GM12801 (cell line): ENCODE data around the gene BCL6B.

Source experiments
- TF ChIP-seq, protein P1 (sequence below): IDR thresholded peaks from one replicate; pipeline ENCODE4 v1.5.1; 2011; ENCODE audit warnings: control low read depth; ENCODE audit not compliant: insufficient read length; ENCODE audit errors: extremely low read depth

BCL6B gene

GRCh38 chr17:7045492-7046126 lies 22.8 kb downstream of the BCL6B start:
- TF ChIP-seq, protein P1, sequence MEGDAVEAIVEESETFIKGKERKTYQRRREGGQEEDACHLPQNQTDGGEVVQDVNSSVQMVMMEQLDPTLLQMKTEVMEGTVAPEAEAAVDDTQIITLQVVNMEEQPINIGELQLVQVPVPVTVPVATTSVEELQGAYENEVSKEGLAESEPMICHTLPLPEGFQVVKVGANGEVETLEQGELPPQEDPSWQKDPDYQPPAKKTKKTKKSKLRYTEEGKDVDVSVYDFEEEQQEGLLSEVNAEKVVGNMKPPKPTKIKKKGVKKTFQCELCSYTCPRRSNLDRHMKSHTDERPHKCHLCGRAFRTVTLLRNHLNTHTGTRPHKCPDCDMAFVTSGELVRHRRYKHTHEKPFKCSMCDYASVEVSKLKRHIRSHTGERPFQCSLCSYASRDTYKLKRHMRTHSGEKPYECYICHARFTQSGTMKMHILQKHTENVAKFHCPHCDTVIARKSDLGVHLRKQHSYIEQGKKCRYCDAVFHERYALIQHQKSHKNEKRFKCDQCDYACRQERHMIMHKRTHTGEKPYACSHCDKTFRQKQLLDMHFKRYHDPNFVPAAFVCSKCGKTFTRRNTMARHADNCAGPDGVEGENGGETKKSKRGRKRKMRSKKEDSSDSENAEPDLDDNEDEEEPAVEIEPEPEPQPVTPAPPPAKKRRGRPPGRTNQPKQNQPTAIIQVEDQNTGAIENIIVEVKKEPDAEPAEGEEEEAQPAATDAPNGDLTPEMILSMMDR, result no peak

- TF ChIP-seq, protein P1, result no peak
Measured at GRCh38 chr17:7046127-7046724, 23.4 kb downstream of the BCL6B start.

- TF ChIP-seq, protein P1, result no peak
Measured at GRCh38 chr17:7047566-7047965, 24.7 kb downstream of the BCL6B start.

GRCh38 chr17:7048968-7049367 lies 26.1 kb downstream of the BCL6B start:
- TF ChIP-seq, protein P1, result no peak

DNA sequence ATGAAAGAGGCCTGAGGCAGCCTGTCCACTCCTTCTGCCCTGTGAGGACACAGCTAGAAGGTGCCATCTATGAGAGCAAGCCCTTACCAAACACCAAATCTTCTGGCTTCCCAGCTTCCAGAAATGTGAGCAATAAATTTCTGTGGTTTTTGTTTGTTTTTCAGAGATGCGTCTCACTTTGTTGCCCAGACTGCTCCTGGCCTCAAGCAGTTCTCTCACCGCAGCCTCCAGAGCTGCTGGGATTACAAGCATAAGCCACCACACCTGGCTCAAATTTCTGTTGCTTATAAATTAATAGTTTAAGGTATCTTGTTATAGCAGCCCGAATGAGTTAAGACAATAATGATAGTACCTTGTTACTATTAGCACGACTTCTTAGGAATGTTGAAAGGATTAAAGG lies 33.5 kb downstream of the BCL6B start:
- TF ChIP-seq, protein P1, result no peak

- TF ChIP-seq, protein P1, result no peak
Measured at GRCh38 chr17:7058831-7059447, 36.1 kb downstream of the BCL6B start.

DNA sequence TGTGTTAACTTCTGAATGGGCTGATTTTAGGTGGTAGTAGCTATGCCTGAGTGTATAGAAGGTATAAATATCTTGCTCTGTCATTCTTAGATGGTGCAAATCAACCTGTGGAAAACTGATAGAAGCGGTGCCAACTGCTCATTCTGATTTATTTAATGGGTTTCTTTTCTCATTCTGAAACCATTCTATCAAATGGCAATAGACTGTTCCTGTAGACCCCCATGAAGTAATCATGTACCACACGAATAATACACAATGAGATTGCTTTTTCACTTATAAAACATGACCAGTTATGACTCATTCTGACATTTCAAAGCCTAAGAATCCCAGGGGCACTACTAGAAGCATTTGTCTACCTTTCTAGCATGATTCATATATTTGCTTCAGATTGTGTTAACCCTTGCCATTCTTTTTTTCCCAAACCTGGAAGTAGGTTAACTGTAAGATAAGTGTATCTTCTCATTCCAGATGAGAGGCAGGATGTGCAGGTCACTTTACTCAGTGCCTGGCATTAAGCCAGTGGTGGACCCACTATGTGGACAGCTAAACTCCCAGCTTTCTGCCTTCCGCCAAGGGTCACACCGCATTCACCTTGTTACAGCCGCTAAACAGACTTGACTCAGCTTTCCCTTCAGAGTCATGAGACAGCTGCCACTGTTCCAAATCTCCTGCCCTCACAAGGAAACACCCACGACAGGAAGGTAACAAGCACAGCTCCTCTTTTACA lies 37.5 kb downstream of the BCL6B start:
- TF ChIP-seq, protein P1, result no peak
